GM13976 (cell line): ENCODE data around the gene ADAM30.

Experiments used
- DNase-seq: peaks from one replicate; pipeline ENCODE4 v3.0.0; 2012; ENCODE audit warnings: low spot score
- in situ Hi-C: fragments of 300-500 bp; cut with MboI; formaldehyde crosslinking; loops from one replicate; pipeline ENCODE4 v1.12.0; 2022; ENCODE audit warnings: low sequenced_read_pairs, mixed read lengths, inconsistent platforms; ENCODE audit not compliant: unreplicated experiment
- TF ChIP-seq, protein P1 (sequence below): IDR thresholded peaks from 2 replicates; pipeline ENCODE4 v1.5.1; 2012; ENCODE audit warnings: borderline replicate concordance, mild to moderate bottlenecking; ENCODE audit not compliant: insufficient read depth; ENCODE audit errors: extremely low read depth, missing control alignments, control extremely low read depth

ADAM30 gene

DNA sequence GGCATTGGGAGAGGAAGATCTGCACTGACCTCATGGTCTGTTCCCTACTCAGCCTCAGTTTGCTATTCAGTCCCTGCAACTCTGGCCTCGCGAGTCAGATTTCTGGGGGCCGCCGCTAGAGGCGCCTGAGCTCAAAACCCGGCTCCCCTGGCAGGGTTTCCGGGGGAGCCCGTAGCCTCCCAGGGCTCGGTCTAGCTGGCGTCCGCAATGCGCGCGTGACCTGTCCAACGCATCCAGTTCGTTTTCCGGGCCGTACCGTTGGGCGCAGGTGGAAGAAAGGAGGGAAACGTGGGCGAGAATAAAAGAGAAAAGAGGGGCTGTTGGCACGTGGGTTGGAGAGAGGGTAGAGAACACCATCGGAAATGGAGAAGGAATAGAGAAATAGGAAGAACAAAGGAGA, at the start of gene ADAM30:
ADAM30 (minus strand) TSS at position 213 of the 400 bp plus-strand sequence; CDS start at position 34, 179 bp downstream.
- in situ Hi-C loops, result loop anchor here (25.0 kb wide), 1 partner anchor 109 kb away; no protein-coding TSS in a partner anchor
- TF ChIP-seq, protein P1, sequence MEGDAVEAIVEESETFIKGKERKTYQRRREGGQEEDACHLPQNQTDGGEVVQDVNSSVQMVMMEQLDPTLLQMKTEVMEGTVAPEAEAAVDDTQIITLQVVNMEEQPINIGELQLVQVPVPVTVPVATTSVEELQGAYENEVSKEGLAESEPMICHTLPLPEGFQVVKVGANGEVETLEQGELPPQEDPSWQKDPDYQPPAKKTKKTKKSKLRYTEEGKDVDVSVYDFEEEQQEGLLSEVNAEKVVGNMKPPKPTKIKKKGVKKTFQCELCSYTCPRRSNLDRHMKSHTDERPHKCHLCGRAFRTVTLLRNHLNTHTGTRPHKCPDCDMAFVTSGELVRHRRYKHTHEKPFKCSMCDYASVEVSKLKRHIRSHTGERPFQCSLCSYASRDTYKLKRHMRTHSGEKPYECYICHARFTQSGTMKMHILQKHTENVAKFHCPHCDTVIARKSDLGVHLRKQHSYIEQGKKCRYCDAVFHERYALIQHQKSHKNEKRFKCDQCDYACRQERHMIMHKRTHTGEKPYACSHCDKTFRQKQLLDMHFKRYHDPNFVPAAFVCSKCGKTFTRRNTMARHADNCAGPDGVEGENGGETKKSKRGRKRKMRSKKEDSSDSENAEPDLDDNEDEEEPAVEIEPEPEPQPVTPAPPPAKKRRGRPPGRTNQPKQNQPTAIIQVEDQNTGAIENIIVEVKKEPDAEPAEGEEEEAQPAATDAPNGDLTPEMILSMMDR, result no peak
- no peak for DNase-seq

DNA sequence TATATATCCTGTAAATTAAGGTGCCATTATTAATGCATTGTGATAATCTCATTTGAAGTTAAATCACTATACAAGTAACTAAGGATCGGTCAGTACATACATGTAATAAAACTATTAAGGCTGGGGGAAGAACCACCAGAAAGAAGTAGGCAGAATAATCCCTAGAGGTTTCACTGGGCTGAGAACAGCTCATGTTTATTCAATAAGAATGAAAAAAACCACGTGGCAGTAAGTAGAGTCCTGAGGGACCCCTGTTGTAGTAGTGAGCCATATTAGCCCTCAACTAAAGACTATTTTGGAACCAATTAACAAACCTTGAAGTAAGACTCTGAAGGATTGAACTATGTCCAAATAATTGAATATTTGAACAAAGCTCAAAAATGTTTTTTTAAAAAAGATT, 46.9 kb upstream of the ADAM30 start:
- TF ChIP-seq, protein P1, result no peak
- in situ Hi-C loops, result no loop called here
- no peak for DNase-seq

DNA sequence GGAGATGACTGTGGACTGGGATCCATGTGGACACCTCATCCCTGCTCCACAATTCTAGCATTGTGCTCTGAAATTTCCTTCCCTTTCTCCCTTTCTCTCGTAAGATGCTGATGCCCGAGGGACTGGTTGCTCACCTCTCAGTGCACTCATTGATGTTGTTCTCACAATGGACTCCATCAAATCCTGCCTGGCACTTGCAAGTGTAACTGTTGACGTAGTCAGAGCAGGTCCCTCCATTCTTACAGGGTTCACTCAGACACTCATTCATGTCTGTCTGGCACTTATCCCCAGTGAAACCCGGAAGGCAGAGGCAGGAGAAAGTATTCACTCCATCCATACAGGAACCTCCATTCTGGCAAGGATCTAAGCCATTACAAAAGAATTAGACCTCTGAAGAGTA, 45.1 kb upstream of the ADAM30 start:
- in situ Hi-C loops, result no loop called here
- TF ChIP-seq, protein P1, result no peak
- no peak for DNase-seq

DNA sequence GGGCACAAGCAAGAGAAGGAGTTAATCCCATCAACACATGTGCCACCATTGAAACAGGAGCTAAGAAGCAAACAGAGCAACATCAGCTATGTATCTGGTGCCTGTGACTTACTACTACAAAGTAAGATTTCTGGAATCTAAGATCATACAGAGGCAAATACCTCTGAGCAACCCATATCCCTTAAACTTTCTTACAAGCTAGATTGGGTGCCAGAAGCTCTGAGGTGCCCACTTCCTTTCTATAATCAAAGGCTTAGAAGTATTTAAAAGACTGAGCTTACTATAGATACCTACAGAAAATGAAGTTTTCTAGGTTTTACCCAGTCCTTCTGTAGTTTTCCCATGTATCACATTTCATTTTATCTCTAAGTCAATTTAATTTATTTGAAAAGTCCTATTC, 44.4 kb upstream of the ADAM30 start:
- no peak for DNase-seq
- in situ Hi-C loops, result no loop called here
- TF ChIP-seq, protein P1, result no peak

DNA sequence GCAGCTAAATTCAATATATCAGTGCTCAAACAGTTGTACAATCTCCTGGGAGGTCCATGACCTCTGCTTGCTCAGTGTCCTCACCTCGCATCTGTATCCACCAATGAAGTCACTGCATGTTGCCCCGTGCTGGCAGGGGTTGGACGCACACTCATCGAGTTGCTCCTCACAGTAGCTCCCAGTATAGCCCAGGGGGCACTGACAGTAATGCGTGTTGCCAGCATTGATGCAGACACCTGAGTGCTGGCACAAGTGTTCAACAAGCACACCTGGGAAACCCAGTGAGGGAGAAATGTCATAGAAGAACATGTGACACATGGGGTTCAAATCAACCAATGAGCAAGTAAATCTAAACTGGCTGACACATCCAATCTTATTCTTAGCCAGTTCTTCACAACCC, 40.9 kb upstream of the ADAM30 start:
- TF ChIP-seq, protein P1, result no peak
- in situ Hi-C loops, result loop anchor here (10.0 kb wide), 1 partner anchor 48 kb away; no protein-coding TSS in a partner anchor
- no peak for DNase-seq

DNA sequence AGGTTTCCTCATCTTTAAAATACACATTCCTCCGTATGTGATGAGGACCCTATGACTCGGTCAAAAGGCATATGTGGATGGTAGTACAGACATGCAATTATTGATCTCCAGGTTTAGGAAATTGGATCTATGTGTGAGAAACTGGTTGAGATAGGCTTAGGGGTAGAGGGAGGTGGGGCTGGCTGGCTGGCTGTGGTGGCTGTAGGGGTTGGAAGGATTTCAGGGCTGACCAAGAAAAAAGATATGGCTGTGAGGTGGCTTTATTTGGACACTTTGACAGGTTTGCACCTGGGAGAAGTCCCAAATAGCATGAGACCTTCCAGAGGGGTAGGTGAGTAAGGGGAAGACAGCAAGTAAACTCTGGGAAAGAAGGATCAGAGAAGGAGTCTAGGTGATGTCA, 39.6 kb upstream of the ADAM30 start:
- TF ChIP-seq, protein P1, result no peak
- DNase-seq, result no peak
- in situ Hi-C loops, result loop anchor here (10.0 kb wide), 1 partner anchor 49 kb away; no protein-coding TSS in a partner anchor
